Hypothalamus (tissue), 51 donors: Measurements from ENCODE around the gene WFDC1.

Source experiments
- DNase-seq, 51 donors: peaks; one replicate each; lab custom pipeline; 2025; lab: John Stamatoyannopoulos, UW

WFDC1 gene

DNA sequence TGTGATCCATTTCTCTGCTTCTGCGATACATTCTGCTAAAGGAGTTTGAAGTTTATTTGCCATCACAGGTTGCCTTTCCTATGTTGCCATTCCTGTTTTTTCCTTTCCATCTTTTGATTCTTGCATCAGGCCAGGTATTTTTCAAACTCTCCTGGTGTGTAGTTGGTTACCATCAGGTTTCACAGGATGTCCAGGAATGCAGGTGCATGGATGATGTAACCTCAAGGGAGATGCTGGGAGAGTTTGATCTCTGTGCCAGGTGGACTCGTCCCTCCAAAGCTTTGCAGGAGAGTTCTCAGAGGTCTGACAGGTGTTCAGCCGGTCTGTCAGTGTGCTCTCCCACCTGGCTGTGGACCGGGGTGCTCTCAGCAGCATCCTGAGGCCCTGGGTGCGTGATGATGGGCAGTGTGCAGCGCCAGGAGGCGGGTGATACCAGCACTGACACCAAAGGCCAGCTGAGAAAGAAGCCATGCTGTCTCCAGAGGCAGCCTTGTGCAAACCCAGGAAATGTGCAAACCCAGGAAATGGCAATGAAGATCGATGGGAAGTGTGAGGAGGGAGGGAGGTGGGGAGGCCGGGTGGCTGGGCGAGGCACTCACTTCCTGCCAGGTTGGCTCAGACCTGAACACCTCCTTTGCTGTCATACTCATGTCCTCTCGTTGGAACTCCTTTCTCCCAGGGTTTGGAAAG, 75.4 kb downstream of the WFDC1 start:
- no peak for DNase-seq

DNA sequence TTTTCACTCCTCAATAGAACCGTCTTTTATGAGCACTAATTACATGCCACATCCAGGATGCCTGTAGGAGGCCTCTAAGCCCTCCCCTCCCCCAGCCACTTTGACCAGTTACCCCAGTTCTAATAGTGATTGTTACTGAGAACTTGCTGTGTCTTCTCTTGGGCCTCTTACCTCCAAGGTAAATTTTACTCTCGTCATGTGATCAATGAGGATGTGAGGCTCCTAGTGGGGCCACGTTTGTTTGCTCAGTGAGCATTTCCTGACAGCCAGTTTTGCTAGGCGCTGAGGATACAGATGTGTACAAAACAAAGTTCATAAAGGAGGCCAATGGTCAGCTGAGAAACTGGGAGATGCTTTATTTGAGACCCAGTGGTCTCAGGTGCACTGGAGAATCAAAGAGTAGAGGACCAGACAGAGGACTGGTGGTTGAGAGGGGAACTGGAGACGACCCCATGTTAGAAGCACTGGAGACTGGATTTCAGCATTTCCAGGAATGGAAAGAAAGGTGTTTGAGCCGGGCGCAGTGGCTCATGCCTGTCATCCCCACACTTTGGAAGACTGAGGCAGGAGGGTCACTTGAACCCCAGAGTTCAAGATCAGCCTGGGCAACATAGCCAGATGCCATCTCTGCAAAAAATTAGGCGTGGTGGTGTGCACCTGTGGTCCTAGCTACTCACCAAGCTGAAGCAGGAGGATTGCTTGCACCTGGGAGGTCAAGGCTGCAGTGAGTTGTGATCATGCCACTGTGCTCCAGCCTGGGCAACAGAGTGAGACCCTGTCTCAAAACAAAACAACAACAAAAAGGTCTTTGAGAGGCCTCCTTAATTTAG, 76.3 kb downstream of the WFDC1 start:
- no peak for DNase-seq

DNA sequence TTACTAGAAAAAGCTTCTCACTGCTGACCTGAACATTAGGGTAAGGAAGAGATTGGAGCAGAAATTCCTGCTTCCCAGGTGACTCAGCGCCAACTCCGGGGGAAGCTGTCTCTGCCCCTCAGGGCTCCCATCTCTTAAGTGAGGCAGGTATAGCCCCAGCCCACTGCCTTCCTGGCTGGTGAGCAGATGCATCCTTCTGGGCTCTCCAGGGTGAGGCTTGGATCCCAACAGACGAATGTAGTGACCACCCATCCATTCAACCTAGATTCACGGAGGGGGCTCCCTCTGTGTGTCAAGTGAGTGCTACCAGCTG, 76.8 kb downstream of the WFDC1 start:
- no peak for DNase-seq

DNA sequence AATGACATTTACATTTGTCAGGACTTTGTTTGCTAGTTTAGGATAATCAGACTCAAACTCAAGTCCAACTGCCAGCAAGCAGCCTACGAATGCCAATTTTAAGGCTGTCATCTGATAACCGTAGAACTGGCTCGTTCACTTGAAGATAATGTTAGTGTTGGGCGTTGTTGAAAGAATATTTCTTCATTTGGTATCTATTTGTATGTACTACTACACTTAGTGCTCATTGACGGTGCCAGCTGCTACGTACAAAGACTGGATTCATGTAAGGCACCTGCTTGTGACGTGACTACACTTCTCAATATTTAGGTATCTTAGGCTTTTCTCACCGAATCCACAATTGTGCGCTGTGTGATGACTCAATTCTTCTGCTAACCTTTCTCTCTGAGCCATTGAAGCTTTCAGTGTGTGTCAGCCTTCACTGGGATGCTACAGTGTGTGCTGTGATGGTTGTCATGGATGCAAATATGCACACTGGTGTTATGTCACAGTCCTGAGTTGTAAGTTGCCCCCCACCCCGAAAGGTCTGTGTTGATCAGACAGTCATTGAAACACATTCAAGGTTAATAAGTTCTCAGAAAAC, 79.3 kb downstream of the WFDC1 start:
- DNase-seq: peak in 2 of 51 donors; percentile 3 to 18

DNA sequence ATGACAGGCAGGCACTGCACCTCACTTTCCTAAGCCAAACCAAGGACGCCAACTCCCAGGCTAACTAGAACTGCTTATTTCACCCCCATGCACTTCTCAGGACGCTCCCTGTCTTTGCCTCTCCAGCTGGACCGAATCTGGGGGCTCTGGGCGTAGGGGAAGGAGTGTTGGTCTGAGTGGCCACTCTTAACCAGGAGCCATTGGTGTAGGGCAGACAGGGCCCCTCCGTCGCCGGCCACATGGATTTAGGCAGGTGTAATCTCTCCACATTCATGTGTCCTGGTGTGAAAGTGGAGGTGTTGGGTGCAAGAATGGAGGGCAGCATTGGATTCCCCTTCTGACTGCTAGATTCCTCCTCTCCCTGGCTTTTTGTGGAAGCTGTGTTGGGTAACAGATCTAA, 83.4 kb downstream of the WFDC1 start:
- DNase-seq: no peak

DNA sequence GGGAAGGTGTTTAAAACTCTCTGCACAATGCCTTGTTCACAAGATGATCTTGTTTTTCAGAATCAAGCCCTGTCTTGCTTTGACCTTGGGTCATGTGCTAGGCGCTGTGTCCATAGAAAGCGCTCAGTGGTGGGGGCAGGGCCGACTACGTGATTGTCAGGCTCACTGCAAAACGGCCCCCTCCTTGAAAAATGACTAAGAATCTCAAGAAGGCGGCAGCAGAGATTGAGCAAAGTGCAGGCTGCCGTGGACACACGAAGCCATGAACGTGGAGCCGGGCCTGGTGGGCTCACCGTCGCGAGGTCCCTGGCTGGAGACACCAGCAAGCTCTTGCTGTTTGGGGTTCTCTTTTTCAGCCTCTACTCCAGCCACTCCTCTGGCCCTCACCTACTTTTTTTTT, 83.9 kb downstream of the WFDC1 start:
- no peak for DNase-seq

DNA sequence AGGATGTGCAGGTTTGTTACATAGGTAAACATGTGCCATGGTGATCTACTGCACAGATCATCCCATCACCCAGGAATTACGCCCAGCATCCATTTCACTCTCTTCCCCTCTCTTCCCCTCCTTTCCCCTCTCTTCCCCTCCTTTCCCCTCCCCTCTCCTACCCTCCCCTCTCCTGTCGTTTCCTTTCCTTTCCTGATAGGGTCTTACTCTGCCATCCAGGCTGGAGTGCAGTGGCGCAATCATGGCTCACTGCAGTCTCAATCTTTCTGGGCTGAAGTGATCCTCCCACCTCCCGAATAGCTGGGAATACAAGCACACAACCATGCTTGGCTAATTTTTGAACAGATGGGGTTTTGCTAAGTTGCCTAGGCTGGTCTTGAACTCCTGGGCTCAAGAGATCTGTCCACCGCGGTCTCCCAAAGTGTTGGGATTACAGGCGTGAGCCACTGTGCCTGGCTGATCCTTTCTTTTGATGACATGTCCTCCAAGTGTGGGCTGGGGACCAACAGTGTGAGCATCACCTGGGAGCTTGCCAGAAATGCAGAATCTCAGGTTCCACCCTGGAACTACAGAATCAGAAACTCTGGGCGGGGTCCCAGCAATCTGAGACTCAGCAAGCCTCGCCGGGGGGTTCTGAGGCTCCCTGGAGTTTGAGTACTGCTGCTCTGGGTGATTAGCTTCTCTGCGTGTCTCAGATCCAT, 84.5 kb downstream of the WFDC1 start:
- no peak for DNase-seq
